B cell (primary cell): ENCODE measurements around the gene AMOTL1. TPM values are rescaled to one million over a fixed set of nuclear protein-coding genes. Genes with fewer than 3 reads are reported as not detected.

Experiments
- ATAC-seq: fragments of 200-7000 bp; cut with Tn5 transposase; one replicate; pipeline ENCODE4 v1.10.0; 2021; ENCODE audit warnings: low read depth, mild to moderate bottlenecking, moderate number of reproducible peaks, moderate library complexity
- CTCF ChIA-PET: fragments of 350-600 bp; sonication (Branson Sonifier 250); formaldehyde crosslinking; loops from one replicate; lab custom pipeline; 2021; ENCODE audit warnings: antibody characterized with exemption, inconsistent platforms; lab: Charles Lee
- POLR2A ChIA-PET: fragments of 350-600 bp; sonication (Branson Sonifier 250); formaldehyde crosslinking; loops from one replicate; lab custom pipeline; 2021; ENCODE audit warnings: antibody characterized with exemption; lab: Charles Lee
- DNase-seq: peaks from one replicate; pipeline ENCODE4 v3.0.0; 2013
- H2AFZ ChIP-seq: 2 replicates; pipeline ENCODE4 v1.6.1; 2012; ENCODE audit warnings: mild to moderate bottlenecking, low read depth, low read length; ENCODE audit not compliant: insufficient read depth, poor library complexity, severe bottlenecking
- H3K27ac ChIP-seq, 2 donors: 1 replicate in 1 of 2; 2 replicates in 1 of 2; pipeline ENCODE4 v1.5.1; 2012 to 2013; ENCODE audit warnings: low read length in 2 of 2, mild to moderate bottlenecking in 2 of 2, moderate library complexity in 1 of 2
- H3K27me3 ChIP-seq, 4 experiments: fragments of 200-600 bp in 1 of 4; sonication (generic) in 1 of 4; replicated peaks in 1 of 4; 1 replicate in 2 of 4; 2 replicates in 2 of 4; pipeline versions ENCODE4 v1.6.1 to v1.7.0; 2013 to 2016; ENCODE audit warnings: low read length in 3 of 4, mild to moderate bottlenecking in 2 of 4, mixed read lengths in 1 of 4, moderate library complexity in 1 of 4; ENCODE audit not compliant: insufficient read depth in 4 of 4, control insufficient read depth in 3 of 4; ENCODE audit errors: control extremely low read depth in 1 of 4
- H3K36me3 ChIP-seq, 2 experiments: replicated peaks in 1 of 2; 1 replicate in 1 of 2; 2 replicates in 1 of 2; pipeline versions ENCODE4 v1.6.1 to v1.7.1; 2013; ENCODE audit warnings: low read length in 1 of 2; ENCODE audit not compliant: insufficient read depth in 2 of 2, control insufficient read depth in 1 of 2; ENCODE audit errors: control extremely low read depth in 1 of 2, extremely low read depth in 1 of 2
- H3K4me1 ChIP-seq, 2 donors: fragments of 200-600 bp in 1 of 2; sonication (generic) in 1 of 2; 1 replicate in 1 of 2; 2 replicates in 1 of 2; pipeline versions ENCODE4 v1.5.1 to v1.6.1; 2013 to 2017; ENCODE audit warnings: low read length in 2 of 2; ENCODE audit not compliant: control insufficient read depth in 2 of 2, insufficient read depth in 2 of 2
- H3K4me2 ChIP-seq: replicated peaks from 2 replicates; pipeline ENCODE3; 2012; ENCODE audit warnings: mild to moderate bottlenecking, low read depth, low read length; ENCODE audit not compliant: poor library complexity, severe bottlenecking
- H3K4me3 ChIP-seq, 5 experiments: fragments of 200-600 bp in 1 of 5; sonication (generic) in 1 of 5; 1 replicate in 3 of 5; 2 replicates in 2 of 5; pipeline versions ENCODE4 v1.5.1 to v1.7.0; 2011 to 2016; ENCODE audit warnings: low read length in 4 of 5, mild to moderate bottlenecking in 4 of 5, low read depth in 2 of 5, control low read depth in 1 of 5, moderate library complexity in 1 of 5; ENCODE audit not compliant: insufficient read depth in 1 of 5; ENCODE audit errors: control extremely low read depth in 1 of 5, extremely low read depth in 1 of 5
- H3K79me2 ChIP-seq: fragments of 200-600 bp; sonication (generic); one replicate; pipeline ENCODE4 v1.6.0; 2016; ENCODE audit warnings: low read length; ENCODE audit not compliant: control insufficient read depth, insufficient read depth
- H3K9ac ChIP-seq: fragments of 200-600 bp; sonication (generic); 2 replicates; pipeline ENCODE4 v1.6.1; 2017; ENCODE audit warnings: mild to moderate bottlenecking, low read length, moderate library complexity
- H3K9me3 ChIP-seq, 3 donors: one replicate each; pipeline versions ENCODE4 v1.6.1 to v1.7.1; 2013; ENCODE audit warnings: low read length in 2 of 3; ENCODE audit not compliant: control insufficient read depth in 2 of 3, insufficient read depth in 1 of 3; ENCODE audit errors: control extremely low read depth in 1 of 3
- H4K20me1 ChIP-seq: 2 replicates; pipeline ENCODE4 v1.6.0; 2012; ENCODE audit warnings: mild to moderate bottlenecking, low read length; ENCODE audit not compliant: insufficient read depth, control insufficient read depth, poor library complexity, severe bottlenecking
- H3K27ac Mint-ChIP-seq: one replicate; pipeline ENCODE4 v1.8.0; 2021; ENCODE audit warnings: mixed read lengths
- H3K27me3 Mint-ChIP-seq: one replicate; pipeline ENCODE4 v1.8.0; 2021; ENCODE audit warnings: mixed read lengths
- H3K4me1 Mint-ChIP-seq: one replicate; pipeline ENCODE4 v1.8.0; 2021; ENCODE audit warnings: mixed read lengths
- H3K4me3 Mint-ChIP-seq: one replicate; pipeline ENCODE4 v1.8.0; 2021; ENCODE audit warnings: mixed read lengths
- H3K9me3 Mint-ChIP-seq: one replicate; pipeline ENCODE4 v1.8.0; 2022; ENCODE audit warnings: mixed read lengths; ENCODE audit not compliant: insufficient read depth
- EZH2 ChIP-seq: IDR thresholded peaks from 2 replicates; pipeline ENCODE4 v1.6.1; 2012; ENCODE audit warnings: borderline replicate concordance, low read depth, mild to moderate bottlenecking, moderate library complexity, low read length; ENCODE audit not compliant: insufficient read depth, poor library complexity, severe bottlenecking
- WGBS: methylation state at CpG from one replicate; pipeline ENCODE4 v1.1.5; 2013; ENCODE audit warnings: missing lambda C conversion rate; ENCODE audit not compliant: insufficient coverage; 5-methylcytosine and 5-hydroxymethylcytosine counted together
- intact Hi-C: fragments of 100-400 bp; cut with micrococcal nuclease; formaldehyde crosslinking; loops from one replicate; pipeline ENCODE4 v1.10.0; 2022
- polyA plus RNA-seq: library from polyadenylated mRNA; depleted of rRNA; stranded (reverse); fragments of >200 nt; gene quantifications from 2 replicates; pipeline ENCODE4 v1.2.3, GENCODE V29; 2012
- total RNA-seq, 2 donors: library from RNA; stranded (reverse); fragments of 120-200 nt in 1 of 2; gene quantifications; 1 replicate in 1 of 2; 2 replicates in 1 of 2; pipeline versions ENCODE4 v1.2.3 to v1.2.4, GENCODE V29; 2013 to 2022
- TF ChIP-seq, protein P1 (sequence below): fragments of 200-600 bp; IDR thresholded peaks from one replicate; pipeline ENCODE4 v1.8.0; 2022; ENCODE audit warnings: antibody characterized with exemption, mild to moderate bottlenecking

Gene AMOTL1
- total and polyA plus RNA-seq, 2 donors (not counting 1 experiment from before 2014, with no cell fraction given): 0.04 to 0.30 TPM

DNA sequence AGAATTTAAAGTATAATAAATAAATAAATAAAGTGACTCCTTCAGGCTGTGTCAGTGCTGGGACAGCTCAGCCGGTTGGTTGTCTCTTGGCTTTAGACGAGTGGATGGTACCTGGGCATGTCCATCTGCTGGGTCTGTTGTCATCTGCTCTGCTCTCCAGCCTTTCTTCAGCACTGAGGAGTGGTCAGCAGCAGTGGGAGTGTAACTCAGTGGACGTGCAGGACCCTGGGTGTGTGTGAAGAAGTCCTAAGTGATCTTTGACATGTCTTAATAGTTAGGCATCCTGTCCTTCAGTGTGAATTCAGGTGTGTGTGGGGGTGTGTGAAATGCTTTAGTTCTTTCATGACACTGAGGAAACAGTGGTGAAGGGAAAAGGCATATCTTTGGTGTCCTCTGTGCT lies 24.3 kb downstream of the AMOTL1 start:
- Histone ChIP-seq H3K9ac (no peak overlapping the region), H4K20me1 (no peaks in the 10 kb centered on the region), H2AFZ (no peak overlapping the region), H3K36me3 (no peaks in the 10 kb centered on the region), H3K9me3 (no peaks in the 10 kb centered on the region), H3K4me2 (no peak overlapping the region), H3K4me3 (no peak overlapping the region), H3K79me2 (no peaks in the 10 kb centered on the region), H3K27me3 (no peaks in the 10 kb centered on the region), H3K4me1 (no peaks in the 10 kb centered on the region), H3K27ac (no peak overlapping the region)
- TF ChIP-seq, protein P1, sequence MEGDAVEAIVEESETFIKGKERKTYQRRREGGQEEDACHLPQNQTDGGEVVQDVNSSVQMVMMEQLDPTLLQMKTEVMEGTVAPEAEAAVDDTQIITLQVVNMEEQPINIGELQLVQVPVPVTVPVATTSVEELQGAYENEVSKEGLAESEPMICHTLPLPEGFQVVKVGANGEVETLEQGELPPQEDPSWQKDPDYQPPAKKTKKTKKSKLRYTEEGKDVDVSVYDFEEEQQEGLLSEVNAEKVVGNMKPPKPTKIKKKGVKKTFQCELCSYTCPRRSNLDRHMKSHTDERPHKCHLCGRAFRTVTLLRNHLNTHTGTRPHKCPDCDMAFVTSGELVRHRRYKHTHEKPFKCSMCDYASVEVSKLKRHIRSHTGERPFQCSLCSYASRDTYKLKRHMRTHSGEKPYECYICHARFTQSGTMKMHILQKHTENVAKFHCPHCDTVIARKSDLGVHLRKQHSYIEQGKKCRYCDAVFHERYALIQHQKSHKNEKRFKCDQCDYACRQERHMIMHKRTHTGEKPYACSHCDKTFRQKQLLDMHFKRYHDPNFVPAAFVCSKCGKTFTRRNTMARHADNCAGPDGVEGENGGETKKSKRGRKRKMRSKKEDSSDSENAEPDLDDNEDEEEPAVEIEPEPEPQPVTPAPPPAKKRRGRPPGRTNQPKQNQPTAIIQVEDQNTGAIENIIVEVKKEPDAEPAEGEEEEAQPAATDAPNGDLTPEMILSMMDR: no peak
- no peak for TF ChIP-seq EZH2
- Mint-ChIP-seq H3K27me3 (no peaks in the 10 kb centered on the region), H3K9me3 (no peaks in the 10 kb centered on the region), H3K4me1 (no peaks in the 10 kb centered on the region), H3K4me3 (no peak overlapping the region), H3K27ac (no peak overlapping the region)
- ChIA-PET CTCF (no interaction called here), POLR2A (no interaction called here)
- WGBS: 100% methylated on average over 3 of the region's 3 CpGs
- ATAC-seq (no peak), DNase-seq (no peak)
- intact Hi-C loops: no loop called here

DNA sequence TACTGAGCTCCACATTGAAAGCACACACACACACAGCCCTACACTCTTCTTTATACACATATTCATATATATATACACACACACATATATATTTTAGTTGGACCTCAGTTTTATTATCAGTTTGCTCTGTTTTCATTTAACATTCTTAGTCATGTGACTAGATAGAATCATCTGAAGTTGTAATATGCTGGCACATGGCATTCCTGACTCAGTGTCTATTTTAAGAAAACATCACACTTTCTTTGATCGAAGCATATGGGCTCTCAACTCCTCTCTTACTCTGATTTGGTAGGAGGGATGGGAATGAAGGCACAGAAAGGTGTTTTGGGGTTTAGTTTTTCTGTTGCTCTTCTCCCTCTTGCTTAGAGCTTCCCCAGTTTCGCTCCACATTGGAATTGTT lies 24.8 kb downstream of the AMOTL1 start:
- TF ChIP-seq EZH2: no peak
- TF ChIP-seq, protein P1: no peak
- Histone ChIP-seq H2AFZ (no peak overlapping the region), H3K36me3 (no peaks in the 10 kb centered on the region), H3K4me2 (no peak overlapping the region), H3K27me3 (no peaks in the 10 kb centered on the region), H3K9me3 (no peaks in the 10 kb centered on the region), H3K4me1 (no peaks in the 10 kb centered on the region), H3K27ac (no peak overlapping the region), H3K4me3 (no peak overlapping the region), H3K79me2 (no peaks in the 10 kb centered on the region), H4K20me1 (no peaks in the 10 kb centered on the region), H3K9ac (no peak overlapping the region)
- H3K4me1 Mint-ChIP-seq: no peaks in the 10 kb centered on the region
- no peaks in the 10 kb centered on the region for H3K9me3 Mint-ChIP-seq
- WGBS: no CpG with 5 or more reads among the region's 2 CpGs
- intact Hi-C loops: no loop called here
- DNase-seq: no peak
- H3K4me3 Mint-ChIP-seq: no peak overlapping the region
- H3K27me3 Mint-ChIP-seq: no peaks in the 10 kb centered on the region
- CTCF ChIA-PET: no interaction called here
- ATAC-seq: no peak
- POLR2A ChIA-PET: no interaction called here
- no peak overlapping the region for H3K27ac Mint-ChIP-seq
